ENCODE data around the gene IGSF21.
"Not testable (repeated sequence)": the region's sequence is repeated elsewhere in the genome, so short reads cannot be mapped to it uniquely, and the experiment has no call there.

IGSF21 gene

DNA sequence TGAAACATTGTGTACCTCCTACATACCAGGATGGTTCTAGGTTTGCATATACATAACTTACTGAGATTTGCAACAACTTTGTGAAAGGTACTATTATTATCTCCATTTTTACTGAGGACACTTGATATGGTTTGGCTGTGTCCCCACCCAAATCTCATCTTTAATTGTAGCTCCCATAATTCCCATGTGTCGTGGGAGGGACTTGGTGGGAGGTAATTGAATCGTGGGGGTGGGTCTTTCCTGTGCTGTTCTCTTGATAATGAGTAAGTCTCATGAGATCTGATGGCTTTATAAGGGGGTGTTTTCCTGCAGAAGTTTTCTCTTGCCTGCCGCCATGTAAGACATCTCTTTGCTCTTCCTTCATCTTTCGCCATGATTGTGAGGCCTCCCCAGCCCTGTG lies 40.1 kb downstream of the IGSF21 start:
- DNase-seq: no peak

DNA sequence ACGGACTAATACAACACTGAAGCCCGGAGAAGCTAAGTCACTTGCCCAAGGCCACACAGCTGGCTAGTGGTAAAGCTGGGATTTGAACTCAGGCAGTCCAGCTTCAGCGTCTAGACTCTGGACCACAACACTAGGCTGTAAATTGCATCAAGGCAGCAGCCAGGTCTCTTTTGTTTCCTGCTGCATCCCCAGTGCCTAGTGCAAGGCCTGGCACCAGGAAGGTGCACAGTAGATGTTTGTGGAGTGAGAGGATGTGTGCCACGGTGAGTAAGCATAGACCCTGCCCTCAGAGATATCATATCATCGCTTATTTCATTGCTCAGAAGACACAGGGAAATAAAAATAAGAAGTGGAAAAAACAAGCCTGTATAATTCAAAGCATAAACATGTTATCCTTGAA lies 40.9 kb downstream of the IGSF21 start:
- no peak for DNase-seq

DNA sequence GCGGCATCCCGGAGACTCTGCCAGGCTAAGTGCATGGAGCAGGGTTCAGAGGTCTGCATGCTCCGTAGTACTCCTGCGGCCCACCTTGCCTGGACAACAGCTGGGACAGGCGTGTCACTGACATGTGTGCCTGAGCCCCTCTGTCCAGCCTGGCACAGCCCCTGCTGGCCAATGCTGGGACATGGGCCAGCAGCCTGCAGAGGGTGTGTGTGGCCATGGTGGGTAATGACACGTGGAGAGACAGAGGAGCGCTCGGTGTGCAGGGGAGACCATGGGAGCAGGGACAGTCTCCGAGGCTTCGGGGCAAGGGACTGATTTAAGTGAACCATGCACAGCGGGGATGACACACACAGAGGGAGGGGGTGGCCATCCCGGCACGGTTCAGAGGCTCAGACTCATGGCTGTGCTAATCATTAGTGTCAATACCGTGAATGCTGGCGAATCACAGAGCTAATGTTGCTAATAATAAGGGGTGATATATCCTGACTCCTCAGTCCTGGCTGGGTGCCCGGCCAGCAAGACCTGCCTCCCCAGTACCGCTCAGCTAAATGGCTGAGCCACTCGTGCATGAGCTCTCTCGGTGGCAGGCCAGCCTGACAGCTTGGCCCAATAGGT lies 41.5 kb downstream of the IGSF21 start:
- DNase-seq: no peak

DNA sequence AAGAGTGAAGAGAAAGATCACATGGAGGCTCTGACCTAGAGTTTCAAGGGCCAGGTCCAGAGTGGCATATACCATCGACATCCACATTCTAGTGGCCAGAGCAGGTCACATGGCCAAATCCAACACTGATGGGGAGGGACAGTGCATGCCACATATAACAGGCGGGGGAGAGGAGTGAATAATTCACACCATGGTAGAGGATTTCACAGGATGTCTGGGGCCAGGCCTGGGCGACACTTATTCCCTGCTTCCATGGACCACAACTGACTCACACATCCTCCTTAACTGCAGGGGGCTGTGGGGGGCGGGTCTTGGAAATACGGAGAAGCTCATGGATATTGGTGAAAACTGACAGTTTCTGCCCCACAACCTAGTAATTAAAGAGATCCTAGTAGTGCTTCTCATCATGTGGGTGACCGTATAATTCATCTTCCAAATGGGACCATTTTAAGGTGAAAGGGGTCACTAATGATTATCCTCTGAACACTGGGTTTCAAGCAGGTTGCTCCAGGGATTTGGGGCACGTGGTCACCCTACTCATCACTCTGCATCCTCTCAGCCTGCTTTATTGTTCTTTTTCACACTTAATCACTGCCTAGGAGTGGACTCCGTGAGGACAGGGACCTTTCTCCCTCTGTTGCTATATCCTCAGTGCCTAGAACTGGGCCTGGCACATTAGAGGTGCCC lies 44.0 kb downstream of the IGSF21 start:
- DNase-seq: no peak

DNA sequence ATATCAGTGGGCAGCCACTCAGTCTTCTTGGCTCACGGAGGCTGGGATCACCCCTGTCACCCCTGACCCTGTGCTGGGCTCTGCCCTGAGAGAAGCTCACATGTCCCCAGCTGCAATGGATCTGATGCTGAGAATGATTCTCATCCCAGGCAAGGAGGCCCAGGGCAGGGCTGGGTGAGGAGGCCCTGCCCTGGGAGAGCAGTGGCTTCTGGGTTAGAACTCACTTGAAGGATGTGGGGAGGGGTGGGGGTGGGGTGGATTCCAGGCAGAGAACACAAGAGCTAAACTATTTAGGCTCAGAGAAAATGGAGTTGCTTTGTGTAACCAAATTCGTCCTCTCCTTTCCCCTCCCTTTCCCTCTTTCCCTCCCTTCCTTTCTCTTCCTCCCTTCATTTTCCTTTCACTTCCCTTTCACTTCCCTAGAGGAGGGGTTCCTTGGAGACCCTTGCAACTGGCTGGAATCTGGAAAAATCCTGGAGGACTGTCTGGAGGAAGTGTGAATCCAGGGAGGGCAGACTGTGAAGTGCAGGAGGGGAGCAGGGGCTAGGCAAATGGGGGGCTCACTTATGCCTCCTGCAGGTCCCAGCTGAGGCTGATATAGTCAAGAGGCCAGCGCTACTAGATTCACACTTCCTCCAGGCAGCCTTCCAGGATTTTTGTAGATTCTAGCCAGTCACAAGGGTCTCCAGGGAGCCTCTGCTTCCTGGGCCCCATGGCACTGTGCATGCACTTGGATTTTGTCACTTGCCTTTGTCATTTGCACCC lies 47.0 kb downstream of the IGSF21 start:
- no peak for DNase-seq

DNA sequence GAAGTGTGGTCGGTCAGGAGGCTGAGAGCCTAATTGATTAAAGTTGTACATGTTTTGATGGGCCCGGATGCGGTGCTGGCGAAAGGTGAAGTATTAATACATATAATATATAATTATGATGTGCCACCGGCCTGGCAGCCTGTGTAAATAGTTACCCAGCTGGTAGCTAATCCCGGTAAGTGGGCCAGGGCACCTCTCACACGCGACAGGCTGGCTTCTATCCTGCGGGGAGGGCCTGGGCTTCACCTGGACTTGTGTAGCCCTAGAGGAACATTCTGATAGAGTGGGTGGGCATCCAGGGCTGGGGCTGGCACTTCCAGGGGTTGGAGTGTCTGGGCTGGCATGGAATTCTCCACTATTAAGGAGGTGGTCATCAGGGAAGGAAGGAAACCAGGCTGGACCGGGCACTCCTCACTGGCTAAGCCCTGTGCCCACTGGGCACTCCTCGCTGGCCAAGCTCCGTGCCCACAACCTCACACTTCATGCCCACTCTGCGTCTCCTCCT lies 48.3 kb downstream of the IGSF21 start:
- DNase-seq: no peak

DNA sequence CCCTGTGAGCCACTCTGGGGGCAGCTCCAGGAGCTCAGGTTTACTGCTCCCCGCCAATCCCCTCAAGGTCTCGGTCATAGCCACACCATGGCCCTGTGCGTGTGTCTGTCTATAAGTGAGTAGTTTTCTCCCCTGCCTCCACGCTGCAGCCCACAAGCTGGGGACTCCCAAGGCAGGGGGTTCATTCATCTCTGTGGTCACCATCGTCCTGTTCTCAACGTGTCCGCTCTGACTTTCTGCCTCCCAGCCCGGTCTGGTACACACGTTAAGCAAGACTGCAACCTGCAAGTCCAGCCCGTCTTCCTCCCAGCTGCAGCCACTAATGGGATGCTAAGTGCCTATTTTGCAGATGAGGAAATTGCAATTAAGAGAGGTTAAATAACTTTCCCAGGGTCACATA lies 49.8 kb downstream of the IGSF21 start:
- no peak for DNase-seq

DNA sequence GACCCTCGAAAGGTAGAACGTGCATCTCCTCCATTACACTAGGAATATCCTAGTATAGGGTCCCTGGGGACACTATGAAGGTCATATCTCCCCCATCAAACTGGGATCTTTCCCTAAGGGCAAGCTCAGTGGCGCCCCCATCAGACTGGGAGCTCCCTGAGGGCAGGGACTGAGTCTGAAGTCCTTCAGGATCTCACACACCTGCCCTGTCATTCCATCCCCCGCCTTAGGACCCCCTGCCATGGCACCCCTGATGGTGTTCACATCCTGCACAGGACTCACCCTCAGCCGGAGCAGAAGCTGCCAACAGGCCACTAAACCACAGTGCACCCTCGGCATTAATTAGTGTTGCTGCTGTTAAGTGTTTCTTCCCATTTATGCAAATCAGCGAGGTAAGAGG lies 50.4 kb downstream of the IGSF21 start:
- no peak for DNase-seq

DNA sequence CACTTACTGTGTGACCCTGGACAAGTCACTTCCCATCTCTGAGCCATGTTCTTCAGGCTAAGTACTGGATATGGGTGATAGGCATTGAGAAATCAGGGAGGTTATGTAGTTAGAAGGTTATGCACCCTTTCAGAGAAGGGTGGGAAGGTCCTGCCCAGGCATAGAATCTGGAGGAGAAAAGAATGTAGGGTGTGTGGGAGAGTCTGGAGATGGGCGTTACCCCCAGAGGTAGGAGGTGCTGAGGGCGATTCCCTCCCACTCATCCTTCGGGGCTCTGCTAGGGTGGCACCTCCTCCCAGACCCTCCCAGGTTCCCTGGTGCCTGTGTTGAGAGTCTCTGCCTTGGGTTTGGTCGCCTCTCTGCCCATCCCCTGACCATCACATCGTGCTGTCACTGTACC lies 51.1 kb downstream of the IGSF21 start:
- no peak for DNase-seq

DNA sequence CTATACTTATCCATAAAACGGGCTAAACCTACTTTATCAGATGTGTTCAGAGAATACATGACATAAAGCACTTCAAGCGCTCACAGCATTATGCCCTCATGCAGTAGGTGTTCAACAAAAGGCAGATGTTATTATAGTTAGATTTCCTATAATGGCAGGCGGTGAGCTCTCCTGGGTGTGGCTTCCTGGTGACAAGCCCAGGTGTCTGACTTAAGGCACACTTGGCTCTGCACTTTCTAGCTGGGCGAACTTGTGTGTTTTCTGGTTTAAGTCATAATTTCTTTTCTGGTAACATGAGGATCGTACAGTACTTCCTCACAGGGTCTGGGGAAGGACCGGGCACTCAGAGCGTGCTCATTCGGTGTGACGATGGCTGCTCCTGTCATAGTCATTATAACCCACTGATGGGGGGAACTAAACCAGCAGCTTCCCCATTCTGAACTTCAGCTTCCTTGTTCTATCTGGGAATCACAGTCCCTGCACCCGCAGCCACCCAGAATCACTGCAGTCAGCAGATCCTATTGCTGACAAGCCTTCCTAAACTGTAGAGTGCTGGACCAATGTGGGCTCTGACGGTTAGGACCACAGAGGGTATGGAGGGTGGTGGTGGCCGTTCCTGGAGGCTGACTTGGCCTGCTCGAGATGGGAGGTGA lies 52.8 kb downstream of the IGSF21 start:
- no peak for DNase-seq

DNA sequence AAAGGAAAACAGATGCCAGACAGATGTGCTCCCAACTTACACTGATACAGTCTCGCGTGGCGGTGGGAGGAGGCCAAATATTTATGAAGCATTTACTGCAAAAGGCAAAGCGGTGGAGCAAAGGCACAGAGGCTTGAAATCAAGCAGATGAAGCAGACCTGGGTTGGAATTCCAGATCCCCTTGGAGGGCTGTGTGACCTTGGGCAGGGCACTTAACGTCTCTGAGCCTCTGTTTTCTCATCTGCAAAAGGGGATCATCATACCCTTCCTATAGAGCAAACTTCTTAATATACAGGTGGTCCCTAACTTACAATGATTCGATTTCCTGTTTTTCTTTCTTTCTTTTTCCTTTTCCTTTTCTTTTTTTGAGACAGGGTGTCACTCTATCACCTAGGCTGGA lies 54.1 kb downstream of the IGSF21 start:
- DNase-seq: no peak

DNA sequence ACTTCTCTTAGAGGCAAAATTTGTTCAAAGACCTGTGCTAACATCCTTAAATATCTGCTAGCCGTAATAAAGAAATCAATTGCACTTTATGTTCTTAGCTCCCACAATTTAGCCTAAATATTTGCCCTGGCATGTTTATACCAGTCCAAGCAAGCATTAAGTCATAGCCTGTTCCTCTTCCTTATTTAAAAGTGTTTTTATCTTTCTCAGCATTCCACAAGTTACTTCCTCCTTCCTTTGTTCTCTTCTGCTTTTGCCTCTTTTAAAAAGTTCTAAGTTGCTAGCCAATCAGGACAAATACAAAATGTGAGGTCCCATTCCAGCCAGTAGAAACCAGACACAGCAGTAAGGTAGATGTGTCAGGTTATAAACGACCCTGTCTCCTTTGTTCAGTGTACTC lies 58.0 kb downstream of the IGSF21 start:
- DNase-seq: not testable (repeated sequence)

DNA sequence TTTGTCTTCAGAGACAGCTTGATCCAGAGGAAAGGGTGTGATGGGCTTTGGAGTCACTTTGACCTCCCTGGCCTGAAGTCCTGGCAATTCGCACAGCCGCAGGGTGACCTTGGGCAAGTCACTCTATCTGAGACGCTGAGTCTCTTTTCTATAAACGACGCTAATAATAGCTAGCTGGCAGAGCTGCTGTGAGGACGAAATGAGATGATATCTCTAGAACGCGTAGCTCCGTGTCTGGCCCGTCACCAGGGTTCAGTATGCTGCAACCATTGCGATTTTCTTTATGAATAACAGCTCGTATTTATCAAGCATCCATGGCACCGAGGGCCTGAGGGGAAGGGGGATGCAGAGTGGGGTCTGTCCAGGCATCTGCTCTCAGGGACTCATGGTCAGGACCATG lies 58.7 kb downstream of the IGSF21 start:
- DNase-seq: no peak

DNA sequence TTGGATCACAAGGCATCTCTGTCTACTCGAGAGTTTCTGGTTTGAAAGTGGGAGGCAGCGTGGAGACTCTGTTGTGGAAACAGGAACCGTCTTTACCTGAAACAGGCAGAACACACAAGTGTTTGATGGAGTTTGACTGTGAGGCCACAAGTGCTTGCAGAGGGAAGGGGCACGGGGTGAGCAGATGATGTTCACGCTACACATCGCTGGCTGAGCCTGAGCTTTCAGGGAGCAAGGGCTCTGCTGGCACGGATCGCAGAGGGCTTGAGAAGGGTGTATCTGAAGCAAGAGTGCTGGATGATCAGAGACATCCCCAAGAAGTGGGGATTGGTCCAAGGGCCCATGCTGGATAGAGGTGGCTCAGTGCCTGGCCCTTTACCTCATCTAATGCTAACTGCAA lies 59.3 kb downstream of the IGSF21 start:
- no peak for DNase-seq

DNA sequence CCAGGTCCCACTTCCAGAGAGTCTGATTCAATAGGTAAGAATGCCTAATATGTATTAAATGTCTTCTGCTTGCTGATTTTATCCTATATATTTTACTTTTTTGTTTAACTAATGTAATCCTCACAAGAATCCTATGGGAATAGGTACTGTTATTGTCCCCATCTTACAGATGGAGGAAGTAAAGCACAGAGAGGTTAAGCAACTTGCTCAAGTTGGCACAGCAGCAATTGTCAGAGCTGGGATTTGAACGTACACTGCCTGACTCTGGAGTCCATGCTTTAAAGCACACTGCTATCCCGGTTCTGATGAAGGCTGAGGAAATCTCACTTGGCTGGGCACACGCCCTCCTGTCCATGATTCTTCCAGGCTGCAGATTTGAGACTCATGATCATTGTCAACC lies 62.8 kb downstream of the IGSF21 start:
- DNase-seq: no peak

DNA sequence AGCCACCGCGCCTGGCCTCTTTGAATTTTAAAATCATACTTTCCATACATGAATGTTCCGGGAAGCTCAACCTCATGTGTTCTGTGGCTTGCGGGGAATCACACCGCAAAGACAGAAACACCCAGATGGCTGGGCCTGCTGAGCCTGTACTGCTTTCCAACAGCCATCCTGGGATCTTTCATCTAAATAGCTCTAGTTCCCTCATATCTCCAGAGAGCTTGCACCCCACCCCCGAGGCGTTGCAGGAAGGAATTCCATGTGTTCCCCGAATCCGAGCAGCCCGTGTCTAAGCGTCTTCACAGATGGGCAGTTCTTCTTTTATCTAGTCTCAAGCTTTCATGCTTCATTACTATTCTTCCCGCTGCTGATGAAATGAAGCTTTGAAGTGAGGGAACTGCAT lies 66.4 kb downstream of the IGSF21 start:
- DNase-seq: no peak

DNA sequence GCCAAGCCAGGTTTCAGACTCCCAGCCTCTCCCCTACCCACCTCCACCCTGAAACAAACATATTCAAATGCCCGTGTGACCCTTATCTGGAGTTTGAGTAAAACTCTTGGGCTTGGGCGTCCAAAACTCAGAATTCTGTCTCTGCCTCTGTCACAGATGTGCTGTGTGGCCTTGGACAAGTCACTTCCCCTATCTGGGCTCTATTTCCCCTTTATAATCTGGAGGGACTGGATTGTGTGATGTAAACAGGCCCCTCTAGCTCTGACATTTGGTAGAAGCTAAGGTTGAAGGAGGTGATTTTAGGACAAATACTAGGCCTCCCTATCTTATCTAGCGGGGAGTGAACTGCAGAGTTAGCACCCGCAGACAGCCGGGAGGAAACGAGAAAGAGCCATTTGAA lies 67.5 kb downstream of the IGSF21 start:
- no peak for DNase-seq

DNA sequence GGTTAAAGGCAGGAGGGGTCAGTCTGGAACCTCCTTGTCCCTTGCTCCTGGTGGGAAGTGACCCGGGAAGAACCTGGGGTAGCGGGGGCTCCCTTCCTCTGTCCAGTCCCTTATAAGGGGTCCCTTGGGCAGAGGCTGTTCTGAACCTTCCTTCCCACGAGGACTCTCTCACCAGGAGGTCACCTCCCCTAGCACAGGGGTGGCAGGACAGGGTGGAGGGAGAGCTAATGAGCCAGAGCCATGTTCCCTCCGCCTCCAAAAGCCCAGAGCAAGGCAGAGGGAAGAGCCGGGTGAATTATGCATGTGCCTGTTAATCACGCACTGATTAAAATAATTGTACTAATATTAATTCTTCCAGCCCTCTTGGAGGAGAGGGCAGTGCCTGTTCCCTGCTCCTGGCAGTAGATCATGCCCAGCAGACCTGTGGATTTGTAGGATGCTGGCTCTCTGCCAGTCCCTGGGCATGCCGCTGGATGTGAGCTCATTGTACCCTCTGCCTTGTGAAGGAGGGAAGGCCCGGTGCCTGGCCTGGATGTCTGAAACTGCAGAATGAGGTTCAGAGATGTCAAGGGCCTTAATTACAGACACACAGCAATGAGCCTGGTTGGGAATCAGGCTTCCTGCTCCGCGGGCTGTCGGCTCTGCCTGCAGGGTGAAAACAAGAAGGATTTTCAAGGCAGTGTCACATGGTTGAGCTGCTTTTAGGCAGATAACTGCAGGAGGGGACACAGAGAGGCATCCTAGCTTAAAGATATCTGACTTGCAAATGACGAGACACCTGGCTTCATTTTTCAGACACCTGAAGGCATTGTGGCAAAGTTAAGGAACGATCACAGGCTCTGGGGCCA lies 68.2 kb downstream of the IGSF21 start:
- no peak for DNase-seq

DNA sequence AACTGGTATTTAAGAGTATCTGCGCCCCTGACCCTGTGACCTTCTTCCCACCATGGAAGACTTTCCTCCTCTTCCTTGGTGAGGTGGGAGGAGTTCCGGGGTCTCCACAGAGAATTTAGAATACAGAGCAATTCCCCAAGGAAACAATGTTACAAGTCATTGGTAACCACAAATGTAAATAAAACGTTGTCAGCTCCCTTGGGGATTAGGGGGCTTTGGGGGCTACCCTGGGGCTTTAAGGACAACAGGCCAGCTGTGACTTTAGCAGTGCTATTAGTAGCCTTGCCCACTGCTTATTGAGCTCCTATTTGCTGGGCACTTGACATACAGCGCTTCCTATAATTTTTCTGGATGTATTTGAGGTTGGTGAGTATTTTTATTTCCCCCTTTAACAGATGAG lies 69.0 kb downstream of the IGSF21 start:
- DNase-seq: no peak

DNA sequence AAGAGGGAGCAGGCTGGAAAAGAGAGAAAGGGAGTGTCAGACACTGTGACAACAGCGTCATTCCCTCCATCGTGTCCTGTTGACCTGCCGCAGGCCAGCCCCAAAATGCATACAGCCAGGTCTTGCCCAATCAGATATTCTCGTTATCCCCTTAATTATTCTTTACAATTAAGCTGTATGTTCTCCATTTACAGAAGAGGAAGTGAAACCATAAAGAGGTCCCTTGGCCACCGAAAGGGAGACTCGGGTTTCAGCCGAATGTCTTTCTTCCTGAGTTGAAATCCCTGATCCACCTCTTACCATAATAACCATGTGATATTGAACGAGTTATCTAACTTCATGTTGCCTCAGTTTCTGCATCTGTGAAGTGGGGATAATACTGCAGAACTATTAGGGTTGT lies 70.5 kb downstream of the IGSF21 start:
- DNase-seq: no peak

DNA sequence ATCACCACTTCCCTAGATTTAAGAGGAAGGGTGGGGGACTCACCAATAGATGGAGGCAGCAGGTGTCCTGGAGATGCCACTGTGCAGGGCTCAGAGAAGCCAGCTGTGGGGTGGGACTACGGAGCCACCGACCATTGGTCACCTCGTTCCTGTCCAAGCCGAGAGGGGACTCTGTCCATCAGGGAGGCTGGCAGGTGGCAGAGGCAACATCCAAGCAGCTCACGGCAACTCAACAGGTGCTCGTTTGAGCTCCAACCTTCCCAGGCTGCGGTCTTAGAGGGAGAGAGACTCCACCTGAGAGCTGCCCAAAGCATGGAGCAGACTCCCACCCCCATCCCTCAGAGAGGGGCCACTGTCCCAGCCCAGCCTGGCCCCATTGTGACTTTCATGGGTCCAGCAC lies 71.4 kb downstream of the IGSF21 start:
- no peak for DNase-seq

DNA sequence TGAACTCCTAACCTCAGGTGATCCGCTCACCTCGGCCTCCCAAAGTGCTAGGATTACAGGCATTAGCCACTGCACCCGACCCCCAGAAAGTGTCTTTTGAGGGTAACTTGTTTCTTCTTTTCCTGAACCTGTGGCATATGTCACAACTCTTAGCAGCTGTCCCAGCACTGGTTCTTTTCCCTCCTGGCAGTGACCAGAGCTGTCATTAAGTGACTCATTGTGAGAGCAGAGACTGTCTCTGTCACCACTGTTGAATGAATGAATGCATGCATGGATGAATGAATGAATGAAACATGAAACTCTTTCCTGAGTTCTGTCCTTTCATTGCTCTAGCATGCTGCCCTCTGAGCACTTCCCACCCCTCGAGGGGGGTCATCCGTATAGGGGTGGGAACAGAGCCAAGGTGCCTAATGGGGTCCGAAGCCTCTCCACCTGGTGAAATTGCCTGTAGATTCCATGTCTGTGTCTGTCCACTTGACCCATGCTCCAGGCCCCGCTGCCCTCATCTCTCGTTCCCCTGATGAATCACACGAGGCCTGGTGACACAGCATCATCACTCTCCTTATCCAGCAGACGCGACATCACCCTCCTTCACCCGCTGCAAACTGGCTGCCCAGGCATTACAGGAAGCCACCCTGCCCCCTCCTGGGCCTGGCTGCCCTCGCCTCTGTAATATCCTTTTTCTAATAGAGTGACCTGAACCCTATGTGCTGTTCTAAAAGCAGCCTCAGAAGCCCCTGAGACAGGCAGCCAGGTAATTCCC lies 75.0 kb downstream of the IGSF21 start:
- DNase-seq: no peak
